Smooth muscle cell (in vitro differentiated cells): ENCODE data around the gene MFSD11. TPM values are rescaled to one million over a fixed set of nuclear protein-coding genes. Genes with fewer than 3 reads are reported as not detected.

ENCODE experiments used
- DNase-seq: peaks from one replicate; lab custom pipeline; 2025; ENCODE audit not compliant: unreplicated experiment; lab: John Stamatoyannopoulos, UW
- H2AFZ ChIP-seq: fragments of 200-600 bp; sonication (generic); 2 replicates; pipeline ENCODE4 v1.6.0; 2016; ENCODE audit warnings: antibody characterized with exemption, low read depth, mild to moderate bottlenecking
- H3F3A ChIP-seq: fragments of 200-600 bp; sonication (generic); 2 replicates; pipeline ENCODE4 v1.6.0; 2017; ENCODE audit warnings: antibody characterized with exemption, low read depth
- H3K27ac ChIP-seq: fragments of 200-600 bp; sonication (generic); 2 replicates; pipeline ENCODE4 v1.5.1; 2016; ENCODE audit warnings: low read depth, mild to moderate bottlenecking
- H3K27me3 ChIP-seq: fragments of 200-600 bp; sonication (generic); 2 replicates; pipeline ENCODE4 v1.6.1; 2016; ENCODE audit warnings: low read depth, mild to moderate bottlenecking
- H3K36me3 ChIP-seq: fragments of 200-600 bp; sonication (generic); 2 replicates; pipeline ENCODE4 v1.5.1; 2016; ENCODE audit warnings: low read depth
- H3K4me1 ChIP-seq: fragments of 200-600 bp; sonication (generic); 2 replicates; pipeline ENCODE4 v1.5.1; 2016; ENCODE audit warnings: low read depth
- H3K4me2 ChIP-seq: fragments of 200-600 bp; sonication (generic); 2 replicates; pipeline ENCODE4 v1.6.0; 2016; ENCODE audit warnings: mild to moderate bottlenecking
- H3K4me3 ChIP-seq: fragments of 200-600 bp; sonication (generic); 2 replicates; pipeline ENCODE4 v1.5.1; 2016; ENCODE audit warnings: mild to moderate bottlenecking
- H3K79me2 ChIP-seq: fragments of 200-600 bp; sonication (generic); 2 replicates; pipeline ENCODE4 v1.6.0; 2016; ENCODE audit warnings: low read depth, mild to moderate bottlenecking
- H3K9ac ChIP-seq: fragments of 200-600 bp; sonication (generic); 2 replicates; pipeline ENCODE4 v1.6.0; 2016; ENCODE audit warnings: low read depth
- H3K9me3 ChIP-seq: fragments of 200-600 bp; sonication (generic); replicated peaks from 2 replicates; pipeline ENCODE4 v1.5.1; 2016; ENCODE audit warnings: low read depth
- H4K20me1 ChIP-seq: fragments of 200-600 bp; sonication (generic); 2 replicates; pipeline ENCODE4 v1.6.0; 2016; ENCODE audit warnings: low read depth
- WGBS: methylation state at CpG from one replicate; pipeline ENCODE4 v1.1.7; 2016; ENCODE audit warnings: low lambda C conversion rate; 5-methylcytosine and 5-hydroxymethylcytosine counted together
- polyA plus RNA-seq: library from polyadenylated mRNA; unstranded; fragments of >200 nt; fragmentation: Nextera tagmentation; extraction: Ambion mirVana; gene quantifications from 2 replicates; pipeline ENCODE4 v1.2.1, GENCODE V29; 2016
- total RNA-seq: library from RNA; depleted of rRNA; stranded (reverse); fragments of >200 nt; gene quantifications from 2 replicates; pipeline ENCODE4 v1.2.3, GENCODE V29; 2014
- TF ChIP-seq, protein P1 (sequence below): fragments of 200-600 bp; sonication (generic); IDR thresholded peaks from 2 replicates; pipeline ENCODE4 v1.5.1; 2017; ENCODE audit warnings: borderline replicate concordance, mild to moderate bottlenecking, antibody characterized with exemption; ENCODE audit not compliant: insufficient read depth, poor library complexity, severe bottlenecking

Gene MFSD11
- total and polyA plus RNA-seq, 2 experiments from 2014 or later = 28.1 to 56.6 TPM

DNA sequence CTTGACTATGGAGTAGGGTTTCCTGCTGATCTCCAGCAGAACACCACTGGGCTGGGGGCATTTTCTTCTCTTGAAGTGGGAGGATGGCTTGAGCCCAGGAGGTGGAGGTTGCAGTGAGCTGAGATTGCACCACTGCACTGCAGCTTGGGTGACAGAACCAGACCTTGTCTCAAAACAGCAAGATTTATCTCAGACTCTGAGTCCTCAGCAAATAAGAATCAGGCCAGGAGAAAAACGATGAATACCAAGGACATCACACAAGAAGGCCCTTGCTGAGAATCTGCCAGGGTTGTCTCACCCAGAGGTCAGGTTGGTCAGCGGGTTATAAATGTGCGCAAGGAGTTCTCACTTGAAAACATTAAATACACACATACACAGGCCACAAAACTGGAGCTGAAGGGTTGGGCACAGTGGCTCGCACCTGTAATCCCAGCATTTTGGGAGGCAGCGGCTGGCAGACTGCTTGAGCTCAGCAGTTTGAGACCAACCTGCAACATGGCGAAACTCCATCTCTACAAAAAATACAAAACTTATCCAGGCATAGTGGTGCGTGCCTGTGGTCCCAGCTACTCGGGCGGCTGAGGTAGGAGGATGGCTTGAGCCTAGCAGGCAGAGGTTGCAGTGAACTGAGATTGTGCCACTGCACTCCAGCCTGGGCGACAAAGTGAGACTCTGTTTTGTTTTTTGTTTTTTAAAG is 34.8 kb upstream of the MFSD11 start:
- H3K79me2 ChIP-seq = peaks cover 71% of the 10 kb centered on the region
- H3K27me3 ChIP-seq = no peaks in the 10 kb centered on the region
- no peak overlapping the region for H3K9ac ChIP-seq
- no peak overlapping the region for H3K4me3 ChIP-seq
- TF ChIP-seq, protein P1, sequence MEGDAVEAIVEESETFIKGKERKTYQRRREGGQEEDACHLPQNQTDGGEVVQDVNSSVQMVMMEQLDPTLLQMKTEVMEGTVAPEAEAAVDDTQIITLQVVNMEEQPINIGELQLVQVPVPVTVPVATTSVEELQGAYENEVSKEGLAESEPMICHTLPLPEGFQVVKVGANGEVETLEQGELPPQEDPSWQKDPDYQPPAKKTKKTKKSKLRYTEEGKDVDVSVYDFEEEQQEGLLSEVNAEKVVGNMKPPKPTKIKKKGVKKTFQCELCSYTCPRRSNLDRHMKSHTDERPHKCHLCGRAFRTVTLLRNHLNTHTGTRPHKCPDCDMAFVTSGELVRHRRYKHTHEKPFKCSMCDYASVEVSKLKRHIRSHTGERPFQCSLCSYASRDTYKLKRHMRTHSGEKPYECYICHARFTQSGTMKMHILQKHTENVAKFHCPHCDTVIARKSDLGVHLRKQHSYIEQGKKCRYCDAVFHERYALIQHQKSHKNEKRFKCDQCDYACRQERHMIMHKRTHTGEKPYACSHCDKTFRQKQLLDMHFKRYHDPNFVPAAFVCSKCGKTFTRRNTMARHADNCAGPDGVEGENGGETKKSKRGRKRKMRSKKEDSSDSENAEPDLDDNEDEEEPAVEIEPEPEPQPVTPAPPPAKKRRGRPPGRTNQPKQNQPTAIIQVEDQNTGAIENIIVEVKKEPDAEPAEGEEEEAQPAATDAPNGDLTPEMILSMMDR = no peak
- peaks cover 93% of the 10 kb centered on the region for H4K20me1 ChIP-seq
- no peak for DNase-seq
- H3K27ac ChIP-seq = no peak overlapping the region
- peaks cover 32% of the 10 kb centered on the region for H3K4me1 ChIP-seq
- H3F3A ChIP-seq = peaks cover 25% of the 10 kb centered on the region
- H3K9me3 ChIP-seq = no peaks in the 10 kb centered on the region
- H3K36me3 ChIP-seq = no peaks in the 10 kb centered on the region
- 94% methylated on average over 10 of the region's 10 CpGs for WGBS
- H2AFZ ChIP-seq = no peak overlapping the region
- no peak overlapping the region for H3K4me2 ChIP-seq

DNA sequence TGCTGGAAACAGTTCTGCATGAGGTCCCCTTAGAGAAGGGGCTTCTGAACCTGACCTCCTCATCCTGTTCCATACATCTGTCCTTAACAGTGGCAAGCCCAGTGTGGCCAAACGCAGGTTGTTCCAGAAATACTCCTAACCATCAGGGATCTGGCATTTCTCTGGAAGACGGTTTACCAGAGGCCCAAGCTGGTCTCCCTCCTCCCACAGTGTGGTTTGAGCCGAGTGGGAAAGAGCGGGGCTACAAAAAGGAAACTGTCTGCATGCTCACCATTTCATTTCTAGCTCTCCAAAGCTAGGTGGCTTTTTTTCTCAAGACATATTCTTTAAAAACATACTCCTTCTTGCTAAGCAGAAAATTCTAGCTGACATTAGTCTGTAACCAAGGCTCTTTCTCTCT is 33.1 kb upstream of the MFSD11 start:
- Histone ChIP-seq H3K27ac (no peak overlapping the region), H3K9ac (no peak overlapping the region)

DNA sequence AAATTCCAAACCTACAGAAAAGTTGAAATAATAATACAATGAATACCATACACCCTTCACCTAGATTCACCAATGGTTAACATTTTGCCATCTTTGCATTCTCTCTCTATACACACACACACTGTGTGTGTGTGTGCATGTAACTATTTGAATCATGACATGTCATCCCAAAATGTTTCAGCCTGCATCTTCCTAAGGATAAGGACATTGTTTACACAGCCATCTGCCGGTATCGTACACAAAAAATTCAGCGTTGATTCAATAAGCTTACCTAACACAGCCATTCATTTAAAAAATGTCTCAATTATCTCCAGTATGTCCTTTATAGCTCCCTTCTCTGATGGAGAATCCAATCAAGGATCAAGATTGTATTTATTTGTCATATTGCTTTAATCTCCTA is 31.1 kb upstream of the MFSD11 start:
- H2AFZ ChIP-seq = no peak overlapping the region
- peaks cover 72% of the 10 kb centered on the region for H4K20me1 ChIP-seq
- peaks cover 27% of the 10 kb centered on the region for H3F3A ChIP-seq
- H3K36me3 ChIP-seq = no peaks in the 10 kb centered on the region
- 61% methylated on average over 3 of the region's 3 CpGs for WGBS
- peaks cover 58% of the 10 kb centered on the region for H3K79me2 ChIP-seq
- no peak overlapping the region for H3K9ac ChIP-seq
- H3K4me3 ChIP-seq = no peak overlapping the region
- TF ChIP-seq, protein P1 = no peak
- no peak overlapping the region for H3K27ac ChIP-seq
- no peak overlapping the region for H3K4me2 ChIP-seq
- no peaks in the 10 kb centered on the region for H3K27me3 ChIP-seq
- H3K9me3 ChIP-seq = no peaks in the 10 kb centered on the region
- DNase-seq = no peak
- peaks cover 34% of the 10 kb centered on the region for H3K4me1 ChIP-seq

More for the DNA sequence above, 33.1 kb upstream of the MFSD11 start:
- no peaks in the 10 kb centered on the region for H3K27me3 ChIP-seq
- peaks cover 59% of the 10 kb centered on the region for H3K79me2 ChIP-seq
- no peaks in the 10 kb centered on the region for H3K36me3 ChIP-seq
- DNase-seq = no peak
- 21% methylated on average over 4 of the region's 4 CpGs for WGBS
- H3K4me2 ChIP-seq = peak overlapping the region; percentile 49
- peaks cover 25% of the 10 kb centered on the region for H3F3A ChIP-seq
- no peak overlapping the region for H3K4me3 ChIP-seq
- H2AFZ ChIP-seq = no peak overlapping the region
- H3K4me1 ChIP-seq = peaks cover 40% of the 10 kb centered on the region
- H4K20me1 ChIP-seq = peaks cover 87% of the 10 kb centered on the region
- no peaks in the 10 kb centered on the region for H3K9me3 ChIP-seq
- TF ChIP-seq, protein P1 = no peak
